ENCODE data around the gene MSH3.

MSH3 gene
- 32.1 to 60.9 (median 42.0) reads per million in 9 experiments for total RNA-seq

GRCh38 chr5:80654391-80655230, at the start of gene MSH3, which contains the start of gene DHFR:
Gene MSH3 (plus strand): TSS chr5:80654652. CDS start chr5:80654728, 76 bp downstream.
Gene DHFR (minus strand): TSS chr5:80654983. CDS start chr5:80654489, 494 bp downstream.
- H3K4me3 Mint-ChIP-seq, result peak within 1 kb of the TSS; percentile 78 to 85
- no peaks in the 10 kb centered on the region for H3K27me3 Mint-ChIP-seq

GRCh38 chr5:80607343-80607742, 47.1 kb upstream of the MSH3 start:
- Mint-ChIP-seq H3K27me3 (no peaks in the 10 kb centered on the region), H3K27ac (no peak overlapping the region), H3K9me3 (peaks cover 0 to 1% of the 10 kb centered on the region in 2 donors), H3K4me1 (ENCODE audit: low read depth in 2 of 2) (no peaks in the 10 kb centered on the region), H3K4me3 (no peak overlapping the region), H3K36me3 (ENCODE audit: insufficient read depth) (peaks cover 2% of the 10 kb centered on the region)
- no peak for ATAC-seq (replicated peaks)
- DNase-seq, result no peak

More at GRCh38 chr5:80654391-80655230, at the start of gene MSH3, which contains the start of gene DHFR:
- peaks cover 11 to 25% of the 10 kb centered on the region in 2 donors for H3K4me1 Mint-ChIP-seq (ENCODE audit: low read depth in 2 of 2)
- ATAC-seq (replicated peaks) (peak; percentile 67), DNase-seq (peak; percentile 84 to 88 (median 84))
- no peaks in the 10 kb centered on the region for H3K9me3 Mint-ChIP-seq
- H3K36me3 Mint-ChIP-seq (ENCODE audit: insufficient read depth), result peaks cover 33% of the 10 kb centered on the region
- peak within 1 kb of the TSS; percentile 85 to 92 for H3K27ac Mint-ChIP-seq

DNA sequence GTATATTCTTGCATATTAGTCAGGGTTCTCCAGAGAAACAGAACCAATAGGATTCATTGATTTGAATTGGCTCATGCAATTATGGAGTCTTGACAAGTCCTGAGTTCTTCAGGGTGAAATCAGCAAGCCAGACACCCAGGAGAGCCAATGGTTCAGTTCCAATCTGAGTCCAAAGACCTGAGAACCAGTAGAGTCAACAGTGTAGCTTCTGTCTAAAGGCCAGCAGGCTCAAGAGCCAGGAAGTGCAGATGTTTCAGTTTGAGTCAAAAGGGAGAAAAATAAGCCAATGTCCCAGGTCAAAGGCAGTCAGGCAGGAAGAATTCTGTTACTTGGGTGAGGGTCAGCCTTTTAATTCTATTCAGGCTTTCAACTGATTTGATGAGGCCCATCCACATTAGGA, 46.6 kb upstream of the MSH3 start:
- ATAC-seq (replicated peaks), result no peak
- H3K27ac Mint-ChIP-seq, result no peak overlapping the region
- H3K4me3 Mint-ChIP-seq, result no peak overlapping the region
- H3K36me3 Mint-ChIP-seq (ENCODE audit: insufficient read depth), result peaks cover 2% of the 10 kb centered on the region
- no peak for DNase-seq
- H3K27me3 Mint-ChIP-seq, result no peaks in the 10 kb centered on the region
- no peaks in the 10 kb centered on the region for H3K4me1 Mint-ChIP-seq (ENCODE audit: low read depth in 2 of 2)
- H3K9me3 Mint-ChIP-seq, result peaks cover 0 to 1% of the 10 kb centered on the region in 2 donors

- ATAC-seq (replicated peaks) (no peak), DNase-seq (no peak)
Observed at GRCh38 chr5:80608731-80609130, 45.7 kb upstream of the MSH3 start.

GRCh38 chr5:80609692-80610091, 44.8 kb upstream of the MSH3 start:
- ATAC-seq (replicated peaks) (no peak), DNase-seq (no peak)
- no peak overlapping the region for H3K27ac Mint-ChIP-seq
- H3K4me3 Mint-ChIP-seq, result no peak overlapping the region
- H3K4me1 Mint-ChIP-seq (ENCODE audit: low read depth in 2 of 2), result no peaks in the 10 kb centered on the region
- H3K9me3 Mint-ChIP-seq, result peaks cover 0 to 1% of the 10 kb centered on the region in 2 donors
- H3K27me3 Mint-ChIP-seq, result no peaks in the 10 kb centered on the region
- no peaks in the 10 kb centered on the region for H3K36me3 Mint-ChIP-seq (ENCODE audit: insufficient read depth)

More at GRCh38 chr5:80608731-80609130, 45.7 kb upstream of the MSH3 start:
- no peaks in the 10 kb centered on the region for H3K27me3 Mint-ChIP-seq
- no peaks in the 10 kb centered on the region for H3K4me1 Mint-ChIP-seq (ENCODE audit: low read depth in 2 of 2)
- no peak overlapping the region for H3K27ac Mint-ChIP-seq
- H3K36me3 Mint-ChIP-seq (ENCODE audit: insufficient read depth), result peaks cover 2% of the 10 kb centered on the region
- H3K4me3 Mint-ChIP-seq, result no peak overlapping the region
- H3K9me3 Mint-ChIP-seq, result peaks cover 0 to 1% of the 10 kb centered on the region in 2 donors

DNA sequence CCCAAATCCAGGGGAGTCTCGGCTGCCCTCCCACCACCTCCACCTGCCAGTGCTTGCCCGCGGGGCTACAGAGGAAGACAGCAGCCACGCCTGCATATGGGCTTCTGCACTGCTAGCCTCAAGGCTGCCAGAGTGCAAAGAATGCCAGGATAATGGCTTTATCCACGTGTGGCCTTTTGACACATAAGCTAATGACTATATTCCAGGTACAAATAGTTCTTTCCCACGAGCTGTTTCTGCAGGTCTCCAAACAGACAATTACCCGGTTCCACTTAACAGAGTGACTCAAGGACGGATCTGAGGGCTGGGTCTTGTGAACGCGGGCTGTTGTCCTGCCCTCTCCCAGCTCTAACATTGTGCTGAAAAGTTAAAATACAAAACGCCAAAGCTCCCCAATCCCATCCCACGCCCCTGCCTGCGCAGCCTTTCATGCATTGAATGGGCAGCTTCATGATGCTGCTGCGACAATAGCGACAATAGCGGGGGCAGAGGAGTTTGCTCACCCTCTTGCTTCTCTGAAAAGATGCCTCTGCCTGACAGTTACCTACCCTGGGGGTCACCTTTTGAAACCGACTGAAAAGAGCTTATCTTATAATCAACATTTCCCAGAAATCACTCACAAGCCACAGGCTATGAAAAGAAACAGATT, 39.1 kb upstream of the MSH3 start:
- no peak overlapping the region for H3K27ac Mint-ChIP-seq
- no peaks in the 10 kb centered on the region for H3K27me3 Mint-ChIP-seq
- H3K4me3 Mint-ChIP-seq, result no peak overlapping the region
- ATAC-seq (replicated peaks) (no peak), DNase-seq (no peak)
- no peaks in the 10 kb centered on the region for H3K4me1 Mint-ChIP-seq (ENCODE audit: low read depth in 2 of 2)
- H3K9me3 Mint-ChIP-seq, result peaks cover 0 to 1% of the 10 kb centered on the region in 2 donors
- H3K36me3 Mint-ChIP-seq (ENCODE audit: insufficient read depth), result no peaks in the 10 kb centered on the region

DNA sequence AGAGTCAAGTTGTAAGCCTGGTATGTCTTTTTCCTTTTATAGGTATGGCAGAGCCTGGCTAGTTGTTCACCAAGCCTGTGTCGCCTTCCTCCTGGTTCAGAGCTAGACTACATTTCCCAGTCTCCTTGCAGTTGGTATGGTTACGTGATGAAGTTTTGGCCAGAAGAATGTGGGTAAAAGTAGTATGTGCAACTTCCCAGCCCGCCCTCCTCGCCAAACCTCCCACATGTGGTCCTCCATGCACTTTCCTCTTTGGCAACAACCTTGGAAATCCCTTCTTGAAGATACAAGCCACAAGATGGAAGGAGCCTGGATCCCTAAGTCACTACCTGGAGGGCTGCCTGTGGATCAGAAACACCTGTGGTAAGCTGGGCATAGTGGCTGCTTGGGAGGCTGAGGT, 36.0 kb upstream of the MSH3 start:
- Mint-ChIP-seq H3K27ac (no peak overlapping the region), H3K4me3 (no peak overlapping the region), H3K36me3 (ENCODE audit: insufficient read depth) (peaks cover 4% of the 10 kb centered on the region), H3K9me3 (no peaks in the 10 kb centered on the region), H3K27me3 (no peaks in the 10 kb centered on the region), H3K4me1 (ENCODE audit: low read depth in 2 of 2) (no peaks in the 10 kb centered on the region)
- ATAC-seq (replicated peaks), result no peak
- DNase-seq, result no peak

- no peak for ATAC-seq (replicated peaks)
- no peak overlapping the region for H3K27ac Mint-ChIP-seq
- no peak overlapping the region for H3K4me3 Mint-ChIP-seq
- DNase-seq, result no peak
- no peaks in the 10 kb centered on the region for H3K27me3 Mint-ChIP-seq
- no peaks in the 10 kb centered on the region for H3K9me3 Mint-ChIP-seq
- H3K4me1 Mint-ChIP-seq (ENCODE audit: low read depth in 2 of 2), result no peaks in the 10 kb centered on the region
- H3K36me3 Mint-ChIP-seq (ENCODE audit: insufficient read depth), result peaks cover 4% of the 10 kb centered on the region
Observed at GRCh38 chr5:80619086-80619485, 35.4 kb upstream of the MSH3 start.

DNA sequence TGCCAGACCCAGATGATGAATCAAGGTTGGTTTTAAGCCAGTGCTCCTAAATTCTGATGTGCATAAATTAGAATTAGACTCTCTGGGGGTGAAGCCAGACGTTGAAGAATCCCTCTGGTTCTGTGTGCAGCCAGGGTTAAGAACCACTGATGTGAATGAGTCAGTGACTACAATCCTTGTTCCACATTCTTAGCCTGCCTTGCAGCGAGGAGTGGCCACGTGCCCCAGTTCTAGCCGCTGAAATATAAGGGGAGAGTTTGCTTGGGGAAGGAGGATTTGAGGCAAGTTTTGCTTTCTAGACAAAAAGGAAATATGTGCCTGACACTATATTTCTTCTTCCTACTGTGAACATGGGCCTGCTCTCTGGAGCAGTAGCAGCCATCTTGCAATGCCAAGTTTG, 34.2 kb upstream of the MSH3 start:
- Mint-ChIP-seq H3K4me3 (no peak overlapping the region), H3K36me3 (ENCODE audit: insufficient read depth) (peaks cover 4% of the 10 kb centered on the region), H3K4me1 (ENCODE audit: low read depth in 2 of 2) (no peaks in the 10 kb centered on the region), H3K9me3 (no peaks in the 10 kb centered on the region), H3K27me3 (no peaks in the 10 kb centered on the region), H3K27ac (no peak overlapping the region)
- no peak for DNase-seq
- ATAC-seq (replicated peaks), result no peak

DNA sequence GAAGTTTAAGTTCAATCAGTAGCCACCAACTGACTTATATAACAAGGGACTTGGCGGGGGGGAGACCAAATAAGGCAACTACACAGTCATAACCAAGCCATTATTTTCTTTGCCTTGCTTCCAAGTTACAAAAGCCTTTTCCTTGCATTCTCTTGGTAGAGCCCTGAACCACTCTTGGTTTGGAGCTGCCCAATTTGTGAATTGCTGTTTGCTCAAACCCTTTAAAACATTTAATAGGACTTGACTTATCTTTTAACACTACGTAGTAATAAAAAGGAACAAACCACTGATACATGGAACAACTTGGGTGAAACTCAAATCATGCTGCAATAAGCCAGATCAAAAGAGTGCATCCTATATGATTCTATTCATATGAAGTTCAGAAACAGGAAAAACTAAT, 31.7 kb upstream of the MSH3 start:
- Mint-ChIP-seq H3K27me3 (no peaks in the 10 kb centered on the region), H3K4me3 (no peak overlapping the region), H3K4me1 (ENCODE audit: low read depth in 2 of 2) (no peaks in the 10 kb centered on the region), H3K36me3 (ENCODE audit: insufficient read depth) (peaks cover 4% of the 10 kb centered on the region), H3K9me3 (no peaks in the 10 kb centered on the region), H3K27ac (peak overlapping the region in 1 of 2 donors; percentile 1)
- DNase-seq (no peak), ATAC-seq (replicated peaks) (no peak)

DNA sequence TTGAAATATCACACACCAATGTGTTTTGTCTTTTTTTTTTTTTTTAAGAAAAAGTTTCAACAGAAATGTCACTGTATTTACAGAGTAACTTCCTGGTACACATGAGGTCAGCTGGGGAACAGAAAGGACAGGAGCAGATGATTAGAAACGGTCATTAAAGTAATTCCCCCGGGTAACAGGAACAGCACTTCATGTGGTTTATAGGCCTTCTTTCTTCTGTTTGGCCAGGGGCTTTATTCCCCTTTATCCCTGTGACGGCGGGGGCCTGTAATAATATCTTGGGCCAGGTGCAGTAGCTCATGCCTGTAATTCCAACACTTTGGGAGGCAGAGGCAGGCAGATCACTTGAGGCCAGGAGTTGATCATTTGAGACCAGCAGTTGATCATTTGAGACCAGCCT, 30.5 kb upstream of the MSH3 start:
- no peak overlapping the region for H3K27ac Mint-ChIP-seq
- no peak for ATAC-seq (replicated peaks)
- no peak overlapping the region for H3K4me3 Mint-ChIP-seq
- H3K36me3 Mint-ChIP-seq (ENCODE audit: insufficient read depth), result peaks cover 4% of the 10 kb centered on the region
- no peaks in the 10 kb centered on the region for H3K27me3 Mint-ChIP-seq
- DNase-seq, result no peak
- no peaks in the 10 kb centered on the region for H3K9me3 Mint-ChIP-seq
- no peaks in the 10 kb centered on the region for H3K4me1 Mint-ChIP-seq (ENCODE audit: low read depth in 2 of 2)

DNA sequence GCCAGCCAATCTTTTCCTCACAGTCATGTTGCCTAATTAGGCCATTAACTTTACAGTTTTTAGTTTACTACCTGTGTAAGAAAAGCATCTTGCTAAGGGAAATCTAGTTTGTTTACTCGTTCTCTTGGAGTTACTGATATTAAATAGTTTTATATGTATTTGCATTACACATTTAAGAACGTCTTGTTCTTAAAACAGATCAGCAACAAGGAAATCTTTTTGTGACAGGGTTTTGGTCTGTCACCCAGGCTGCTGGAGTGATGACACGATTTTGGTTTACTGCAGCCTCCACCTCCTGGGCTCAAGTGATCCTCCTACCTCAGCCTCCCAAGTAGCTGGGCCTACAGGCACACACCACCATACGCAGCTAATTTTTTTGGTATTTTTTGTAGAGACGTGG, 29.2 kb upstream of the MSH3 start:
- H3K36me3 Mint-ChIP-seq (ENCODE audit: insufficient read depth), result peaks cover 7% of the 10 kb centered on the region
- no peaks in the 10 kb centered on the region for H3K9me3 Mint-ChIP-seq
- no peak overlapping the region for H3K27ac Mint-ChIP-seq
- ATAC-seq (replicated peaks) (no peak), DNase-seq (no peak)
- no peak overlapping the region for H3K4me3 Mint-ChIP-seq
- no peaks in the 10 kb centered on the region for H3K4me1 Mint-ChIP-seq (ENCODE audit: low read depth in 2 of 2)
- H3K27me3 Mint-ChIP-seq, result no peaks in the 10 kb centered on the region

- H3K9me3 Mint-ChIP-seq, result no peaks in the 10 kb centered on the region
- no peaks in the 10 kb centered on the region for H3K27me3 Mint-ChIP-seq
- no peak for DNase-seq
- peaks cover 10% of the 10 kb centered on the region for H3K36me3 Mint-ChIP-seq (ENCODE audit: insufficient read depth)
- H3K4me3 Mint-ChIP-seq, result no peak overlapping the region
- H3K27ac Mint-ChIP-seq, result peak overlapping the region in 1 of 2 donors; percentile 47
- H3K4me1 Mint-ChIP-seq (ENCODE audit: low read depth in 2 of 2), result no peaks in the 10 kb centered on the region
- ATAC-seq (replicated peaks), result no peak
Observed at GRCh38 chr5:80629281-80629680, 25.2 kb upstream of the MSH3 start.

Measured in effector memory CD8-positive, alpha-beta T cell (primary cell).